Measurements from ENCODE around the gene URGCP. TPM values are rescaled to one million over a fixed set of nuclear protein-coding genes. Genes with fewer than 3 reads are reported as not detected.

Gene URGCP
- total RNA-seq, 1 experiment from 2014 or later: 30.7 TPM

DNA sequence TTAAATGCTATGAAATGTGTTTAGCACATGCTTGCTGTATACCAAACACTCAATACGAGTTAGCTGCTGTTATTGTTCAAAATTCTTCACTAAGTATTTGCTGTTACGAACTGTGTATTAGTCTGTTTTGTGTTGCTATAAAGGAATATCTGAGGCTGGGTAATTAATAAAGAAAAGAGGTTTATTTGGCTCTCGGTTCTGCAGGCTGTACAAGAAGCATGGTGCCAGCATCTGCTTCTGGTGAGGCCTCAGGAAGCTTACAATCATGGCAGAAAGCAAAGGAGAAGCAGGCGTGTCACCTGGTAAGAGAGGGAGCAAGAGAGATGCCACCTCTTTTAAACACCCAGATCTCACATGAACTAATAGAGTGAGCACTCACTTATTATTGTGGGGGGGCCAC is 21.4 kb upstream of the URGCP start:
- Mint-ChIP-seq H3K4me3 (no peak overlapping the region), H3K36me3 (ENCODE audit: insufficient read depth in 1 of 3, low read depth in 3 of 3) (peaks cover 0 to 5% (median 0%) of the 10 kb centered on the region in 3 experiments; a peak in 2 of 7 replicates), H3K9me3 (peaks cover 2 to 3% of the 10 kb centered on the region in 2 experiments; a peak in 2 of 5 replicates), H3K27me3 (ENCODE audit: low read depth) (peaks cover 36% of the 10 kb centered on the region), H3K27ac (no peak overlapping the region), H3K4me1 (peaks cover 5 to 7% of the 10 kb centered on the region in 2 experiments)
- H2BK12ac ChIP-seq (ENCODE audit: insufficient read length, low read depth, low read length): no peak overlapping the region
- H2AK5ac ChIP-seq (ENCODE audit: insufficient read length, low read length): no peak overlapping the region
- DNase-seq: no peak
- no peak overlapping the region for H3K23ac ChIP-seq (ENCODE audit: insufficient read length, low read depth, low read length)
- peaks cover 3% of the 10 kb centered on the region for H3K23me2 ChIP-seq (ENCODE audit: insufficient read length, low read depth, low read length, poor library complexity, severe bottlenecking)
- H3K18ac ChIP-seq (ENCODE audit: insufficient read length, low read depth, low read length): no peak overlapping the region
- H3K14ac ChIP-seq (ENCODE audit: insufficient read depth, low read length): no peak overlapping the region
- H3K9ac ChIP-seq (ENCODE audit: extremely low read depth, insufficient read length, low read length): no peak overlapping the region
- H3K79me2 ChIP-seq (ENCODE audit: insufficient read depth, low read length): no peaks in the 10 kb centered on the region
- H3K27me3 ChIP-seq (ENCODE audit: insufficient read depth, low read length): peaks cover 3% of the 10 kb centered on the region; the same call in 1 of the 2 replicates
- H2BK120ac ChIP-seq (ENCODE audit: low read depth, low read length, poor library complexity, severe bottlenecking): no peak overlapping the region
- no peaks in the 10 kb centered on the region for H3K79me1 ChIP-seq (ENCODE audit: insufficient read depth, low read depth, low read length, poor library complexity, severe bottlenecking)
- H4K20me1 ChIP-seq (ENCODE audit: control insufficient read depth, insufficient read depth, insufficient read length): no peaks in the 10 kb centered on the region
- H4K8ac ChIP-seq (replicated peaks; ENCODE audit: insufficient read length, low read depth, low read length): no peak overlapping the region
- H3K4me1 ChIP-seq (ENCODE audit: insufficient read depth, low read length): no peaks in the 10 kb centered on the region
- no peak overlapping the region for H3K4ac ChIP-seq (ENCODE audit: low read depth, low read length)
- no peak overlapping the region for H2BK15ac ChIP-seq (ENCODE audit: low read depth, low read length)
- H2BK20ac ChIP-seq (ENCODE audit: low read depth, low read length, poor library complexity, severe bottlenecking): no peak overlapping the region
- no CpG with 5 or more reads among the region's 4 CpGs for WGBS (ENCODE audit: extremely low coverage, insufficient read length, low lambda C conversion rate)
- H2AFZ ChIP-seq (ENCODE audit: low read length): no peak overlapping the region
- no peak overlapping the region for H3K27ac ChIP-seq (ENCODE audit: insufficient read length, low read depth, low read length)
- H3T11ph ChIP-seq (ENCODE audit: low read length): no peak overlapping the region
- no peak overlapping the region for H2BK5ac ChIP-seq (ENCODE audit: insufficient read length, low read length)
- no peak overlapping the region for H3K4me2 ChIP-seq (ENCODE audit: insufficient read depth, insufficient read length, low read length)
- no peaks in the 10 kb centered on the region for H3K9me3 ChIP-seq (ENCODE audit: control insufficient read depth, low read depth, low read length)
- no peak overlapping the region for H4K91ac ChIP-seq (ENCODE audit: insufficient read length, low read depth, low read length)
- H3K56ac ChIP-seq (ENCODE audit: insufficient read length, low read depth, low read length): no peak overlapping the region
- H4K5ac ChIP-seq (ENCODE audit: insufficient read length, low read depth, low read length): no peak overlapping the region
- TF ChIP-seq, protein P1, sequence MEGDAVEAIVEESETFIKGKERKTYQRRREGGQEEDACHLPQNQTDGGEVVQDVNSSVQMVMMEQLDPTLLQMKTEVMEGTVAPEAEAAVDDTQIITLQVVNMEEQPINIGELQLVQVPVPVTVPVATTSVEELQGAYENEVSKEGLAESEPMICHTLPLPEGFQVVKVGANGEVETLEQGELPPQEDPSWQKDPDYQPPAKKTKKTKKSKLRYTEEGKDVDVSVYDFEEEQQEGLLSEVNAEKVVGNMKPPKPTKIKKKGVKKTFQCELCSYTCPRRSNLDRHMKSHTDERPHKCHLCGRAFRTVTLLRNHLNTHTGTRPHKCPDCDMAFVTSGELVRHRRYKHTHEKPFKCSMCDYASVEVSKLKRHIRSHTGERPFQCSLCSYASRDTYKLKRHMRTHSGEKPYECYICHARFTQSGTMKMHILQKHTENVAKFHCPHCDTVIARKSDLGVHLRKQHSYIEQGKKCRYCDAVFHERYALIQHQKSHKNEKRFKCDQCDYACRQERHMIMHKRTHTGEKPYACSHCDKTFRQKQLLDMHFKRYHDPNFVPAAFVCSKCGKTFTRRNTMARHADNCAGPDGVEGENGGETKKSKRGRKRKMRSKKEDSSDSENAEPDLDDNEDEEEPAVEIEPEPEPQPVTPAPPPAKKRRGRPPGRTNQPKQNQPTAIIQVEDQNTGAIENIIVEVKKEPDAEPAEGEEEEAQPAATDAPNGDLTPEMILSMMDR (conservative IDR thresholded peaks at IDR 0.05): no peak

All from H9 (cell line).